Measurements from ENCODE around the gene FYCO1.

The FYCO1 gene

GRCh38 chr3:45983770-45984169 lies 11.9 kb downstream of the FYCO1 start:
- Mint-ChIP-seq H3K27me3 (no peaks in the 10 kb centered on the region), H3K27ac (no peak overlapping the region), H3K4me3 (no peak overlapping the region), H3K4me1 (peaks cover 16% of the 10 kb centered on the region), H3K36me3 (peaks cover 11% of the 10 kb centered on the region), H3K9me3 (no peaks in the 10 kb centered on the region)
- no peak for DNase-seq (ENCODE audit: low spot score in 2 of 2)
- no peak for ATAC-seq (ENCODE audit: low read depth)

- Mint-ChIP-seq H3K4me1 (peaks cover 6% of the 10 kb centered on the region), H3K4me3 (no peak overlapping the region), H3K27ac (no peak overlapping the region), H3K27me3 (no peaks in the 10 kb centered on the region), H3K36me3 (peaks cover 20% of the 10 kb centered on the region), H3K9me3 (no peaks in the 10 kb centered on the region)
- DNase-seq (ENCODE audit: low spot score in 2 of 2) (no peak), ATAC-seq (ENCODE audit: low read depth) (no peak)
Measured at GRCh38 chr3:45981346-45982074, 14.1 kb downstream of the FYCO1 start.

GRCh38 chr3:45980819-45981218 lies 14.8 kb downstream of the FYCO1 start:
- DNase-seq (ENCODE audit: low spot score in 2 of 2) (no peak), ATAC-seq (ENCODE audit: low read depth) (no peak)
- Mint-ChIP-seq H3K4me1 (peaks cover 6% of the 10 kb centered on the region), H3K9me3 (no peaks in the 10 kb centered on the region), H3K4me3 (no peak overlapping the region), H3K36me3 (peaks cover 23% of the 10 kb centered on the region), H3K27me3 (no peaks in the 10 kb centered on the region), H3K27ac (no peak overlapping the region)

- peaks cover 6% of the 10 kb centered on the region for H3K4me1 Mint-ChIP-seq
- no peaks in the 10 kb centered on the region for H3K27me3 Mint-ChIP-seq
- no peak overlapping the region for H3K4me3 Mint-ChIP-seq
- ATAC-seq (ENCODE audit: low read depth), result no peak
- no peak for DNase-seq (ENCODE audit: low spot score in 2 of 2)
- no peak overlapping the region for H3K27ac Mint-ChIP-seq
- no peaks in the 10 kb centered on the region for H3K9me3 Mint-ChIP-seq
- peaks cover 26% of the 10 kb centered on the region for H3K36me3 Mint-ChIP-seq
Measured at GRCh38 chr3:45980229-45980813, 15.3 kb downstream of the FYCO1 start.

- Mint-ChIP-seq H3K27ac (peak overlapping the region; percentile 62), H3K4me1 (peaks cover 6% of the 10 kb centered on the region), H3K27me3 (no peaks in the 10 kb centered on the region), H3K36me3 (peaks cover 28% of the 10 kb centered on the region), H3K9me3 (no peaks in the 10 kb centered on the region), H3K4me3 (no peak overlapping the region)
- DNase-seq (ENCODE audit: low spot score in 2 of 2) (no peak), ATAC-seq (ENCODE audit: low read depth) (peak; percentile 50)
Measured at GRCh38 chr3:45979378-45979777, 16.2 kb downstream of the FYCO1 start.

GRCh38 chr3:45978006-45978761 lies 17.4 kb downstream of the FYCO1 start:
- Mint-ChIP-seq H3K9me3 (no peaks in the 10 kb centered on the region), H3K27ac (no peak overlapping the region), H3K27me3 (no peaks in the 10 kb centered on the region), H3K4me1 (peaks cover 6% of the 10 kb centered on the region), H3K4me3 (no peak overlapping the region), H3K36me3 (peaks cover 29% of the 10 kb centered on the region)
- DNase-seq (ENCODE audit: low spot score in 2 of 2), result no peak
- no peak for ATAC-seq (ENCODE audit: low read depth)

GRCh38 chr3:45976191-45977091 lies 19.2 kb downstream of the FYCO1 start:
- ATAC-seq (ENCODE audit: low read depth) (no peak), DNase-seq (ENCODE audit: low spot score in 2 of 2) (no peak)
- Mint-ChIP-seq H3K4me1 (peaks cover 12% of the 10 kb centered on the region), H3K27ac (no peak overlapping the region), H3K27me3 (no peaks in the 10 kb centered on the region), H3K4me3 (no peak overlapping the region), H3K9me3 (no peaks in the 10 kb centered on the region), H3K36me3 (peaks cover 29% of the 10 kb centered on the region)

- Mint-ChIP-seq H3K9me3 (no peaks in the 10 kb centered on the region), H3K36me3 (peaks cover 25% of the 10 kb centered on the region), H3K4me1 (peaks cover 12% of the 10 kb centered on the region), H3K27ac (peak overlapping the region; percentile 38), H3K4me3 (no peak overlapping the region), H3K27me3 (no peaks in the 10 kb centered on the region)
- ATAC-seq (ENCODE audit: low read depth), result no peak
- no peak for DNase-seq (ENCODE audit: low spot score in 2 of 2)
Measured at GRCh38 chr3:45975686-45976085, 19.9 kb downstream of the FYCO1 start.

- Mint-ChIP-seq H3K36me3 (peaks cover 27% of the 10 kb centered on the region), H3K4me3 (no peak overlapping the region), H3K27me3 (no peaks in the 10 kb centered on the region), H3K4me1 (peaks cover 12% of the 10 kb centered on the region), H3K9me3 (no peaks in the 10 kb centered on the region), H3K27ac (no peak overlapping the region)
- DNase-seq (ENCODE audit: low spot score in 2 of 2) (no peak), ATAC-seq (ENCODE audit: low read depth) (no peak)
Measured at GRCh38 chr3:45974686-45975085, 20.9 kb downstream of the FYCO1 start.

- Mint-ChIP-seq H3K4me1 (peaks cover 6% of the 10 kb centered on the region), H3K4me3 (no peak overlapping the region), H3K27me3 (no peaks in the 10 kb centered on the region), H3K27ac (peak overlapping the region; percentile 63), H3K36me3 (peaks cover 28% of the 10 kb centered on the region), H3K9me3 (no peaks in the 10 kb centered on the region)
- ATAC-seq (ENCODE audit: low read depth) (peak; percentile 50), DNase-seq (ENCODE audit: low spot score in 2 of 2) (no peak)
Measured at GRCh38 chr3:45972534-45973402, 22.9 kb downstream of the FYCO1 start.

- Mint-ChIP-seq H3K27ac (no peak overlapping the region), H3K4me1 (peaks cover 6% of the 10 kb centered on the region), H3K4me3 (no peak overlapping the region), H3K27me3 (no peaks in the 10 kb centered on the region), H3K9me3 (no peaks in the 10 kb centered on the region), H3K36me3 (peaks cover 26% of the 10 kb centered on the region)
- no peak for DNase-seq (ENCODE audit: low spot score in 2 of 2)
- ATAC-seq (ENCODE audit: low read depth), result no peak
Measured at GRCh38 chr3:45969953-45970352, 25.7 kb downstream of the FYCO1 start.

- DNase-seq (ENCODE audit: low spot score in 2 of 2), result no peak
- no peak for ATAC-seq (ENCODE audit: low read depth)
- Mint-ChIP-seq H3K27me3 (no peaks in the 10 kb centered on the region), H3K4me3 (no peak overlapping the region), H3K9me3 (no peaks in the 10 kb centered on the region), H3K4me1 (peaks cover 6% of the 10 kb centered on the region), H3K36me3 (peaks cover 26% of the 10 kb centered on the region), H3K27ac (no peak overlapping the region)
Measured at GRCh38 chr3:45969116-45969515, 26.5 kb downstream of the FYCO1 start.

GRCh38 chr3:45968706-45969105 lies 26.9 kb downstream of the FYCO1 start:
- H3K4me3 Mint-ChIP-seq, result no peak overlapping the region
- peaks cover 6% of the 10 kb centered on the region for H3K4me1 Mint-ChIP-seq
- ATAC-seq (ENCODE audit: low read depth) (no peak), DNase-seq (ENCODE audit: low spot score in 2 of 2) (no peak)
- H3K36me3 Mint-ChIP-seq, result peaks cover 26% of the 10 kb centered on the region
- H3K27me3 Mint-ChIP-seq, result no peaks in the 10 kb centered on the region
- H3K9me3 Mint-ChIP-seq, result no peaks in the 10 kb centered on the region
- no peak overlapping the region for H3K27ac Mint-ChIP-seq

Data from memory B cell (primary cell).